K562 (cell line): Measurements from ENCODE around the gene MERTK. TPM values are rescaled to one million over a fixed set of nuclear protein-coding genes. Genes with fewer than 3 reads are reported as not detected.

Experiments
- BCOR ChIP-seq: fragments of 450-650 bp; IDR thresholded peaks from 2 replicates; pipeline ENCODE4 v1.6.1; 2016
- BRF1 ChIP-seq: IDR thresholded peaks from 3 replicates; pipeline ENCODE4 v1.6.1; 2011; ENCODE audit warnings: borderline replicate concordance, mild to moderate bottlenecking; ENCODE audit not compliant: insufficient read length; ENCODE audit errors: extremely low read depth
- CREBBP ChIP-seq: IDR thresholded peaks from one replicate; pipeline ENCODE4 v1.6.1; 2012; ENCODE audit warnings: low read depth, mild to moderate bottlenecking, control low read depth, inconsistent platforms, low read length
- GTF2A2 ChIP-seq: IDR thresholded peaks from 2 replicates; pipeline ENCODE4 v1.6.1; 2016; ENCODE audit warnings: mild to moderate bottlenecking, missing genetic modification characterization, missing compliant biosample characterization
- HDAC3 ChIP-seq: fragments of 450-650 bp; IDR thresholded peaks from 2 replicates; pipeline ENCODE4 v1.6.1; 2018; ENCODE audit warnings: borderline replicate concordance, mild to moderate bottlenecking, moderate library complexity; ENCODE audit not compliant: partially characterized antibody
- HLTF ChIP-seq: fragments of 450-650 bp; IDR thresholded peaks from 2 replicates; pipeline ENCODE4 v1.6.1; 2016
- KLF1 ChIP-seq: fragments of 450-650 bp; IDR thresholded peaks from 2 replicates; pipeline ENCODE4 v1.6.1; 2016; ENCODE audit warnings: missing genetic modification characterization, missing compliant biosample characterization
- LEF1 ChIP-seq: fragments of 450-650 bp; IDR thresholded peaks from 2 replicates; pipeline ENCODE4 v1.6.1; 2016; ENCODE audit warnings: mild to moderate bottlenecking
- MITF ChIP-seq: IDR thresholded peaks from 2 replicates; pipeline ENCODE4 v1.6.1; 2014; ENCODE audit warnings: antibody characterized with exemption
- NBN ChIP-seq: fragments of 450-650 bp; IDR thresholded peaks from 2 replicates; pipeline ENCODE4 v1.6.1; 2016; ENCODE audit warnings: low read depth, mild to moderate bottlenecking
- PML ChIP-seq: IDR thresholded peaks from 2 replicates; pipeline ENCODE4 v1.6.1; 2012; ENCODE audit warnings: low read length, inconsistent platforms
- POLR2AphosphoS5 ChIP-seq: IDR thresholded peaks from 2 replicates; pipeline ENCODE4 v1.6.1; 2011; ENCODE audit warnings: mild to moderate bottlenecking, low read depth, low read length, moderate library complexity; ENCODE audit not compliant: control insufficient read depth, insufficient read depth
- RFX5 ChIP-seq: IDR thresholded peaks from 2 replicates; pipeline ENCODE4 v1.6.1; 2011; ENCODE audit warnings: low read depth, mild to moderate bottlenecking, improper control_type of control experiment, low read length
- STAT5B ChIP-seq: fragments of 250-450 bp; sonication (Bioruptor Pico); IDR thresholded peaks from 2 replicates; pipeline ENCODE4 v1.8.0; 2021; ENCODE audit warnings: mild to moderate bottlenecking, inconsistent platforms
- XRCC4 ChIP-seq: IDR thresholded peaks from one replicate; pipeline ENCODE4 v1.6.1; 2011; ENCODE audit not compliant: insufficient read depth, insufficient read length; ENCODE audit errors: extremely low read depth
- ZBTB9 ChIP-seq: fragments of 450-650 bp; formaldehyde crosslinking; IDR thresholded peaks from 2 replicates; pipeline ENCODE4 v1.4.0; 2020; ENCODE audit warnings: mild to moderate bottlenecking, moderate library complexity
- ZNF354B ChIP-seq: fragments of 250-450 bp; sonication (Bioruptor Pico); IDR thresholded peaks from 2 replicates; pipeline ENCODE4 v1.4.0; 2020
- ZNF695 ChIP-seq: fragments of 450-650 bp; formaldehyde crosslinking; IDR thresholded peaks from 2 replicates; pipeline ENCODE4 v1.4.0; 2020; ENCODE audit warnings: mild to moderate bottlenecking, moderate library complexity
- polyA plus RNA-seq, 8 experiments: library from polyadenylated mRNA; depleted of rRNA in 4 of 8; stranded (reverse) in 5 of 8; unstranded in 3 of 8; fragments of >200 nt; fragmentation: Nextera tagmentation in 2 of 8; fragmentation: Illumina TruSeq in 1 of 8; extraction: Ambion mirVana in 2 of 8; extraction: Trizol in 1 of 8; gene quantifications; 2 replicates each; pipeline versions ENCODE4 v1.2.1 to v1.2.3, GENCODE V29; 2011 to 2014; ENCODE audit warnings: inconsistent platforms in 1 of 8, missing spikeins in 1 of 8
- total RNA-seq, 7 experiments: library from RNA; depleted of rRNA in 6 of 7; stranded (reverse); fragments of >200 nt in 6 of 7; fragmentation: Illumina TruSeq in 2 of 7; extraction: Trizol in 2 of 7; gene quantifications; 2 replicates each; pipeline versions ENCODE4 v1.2.1 to v1.2.3, GENCODE V29; 2011 to 2021; ENCODE audit warnings: low replicate concordance in 1 of 7
- TF ChIP-seq, protein P1 (sequence below): fragments of 250-450 bp; sonication (Bioruptor Pico); IDR thresholded peaks from 2 replicates; pipeline ENCODE4 v1.8.0; 2022; ENCODE audit warnings: moderate library complexity, mild to moderate bottlenecking, inconsistent platforms
- TF ChIP-seq, protein P2 (sequence below), 2 experiments: fragments of 150-350 bp in 1 of 2; IDR thresholded peaks; 2 replicates each; pipeline ENCODE4 v1.6.1; 2012 to 2016; ENCODE audit warnings: low read depth in 2 of 2, low read length in 2 of 2, mild to moderate bottlenecking in 1 of 2, moderate library complexity in 1 of 2

The MERTK gene
- total and polyA plus RNA-seq, 9 of the 15 experiments (the other 6 are each of a cell fraction or from before 2014, with no cell fraction given): 0.23 to 1.6 (median 0.74) TPM

- TF ChIP-seq MITF (0 out of 2 replicates have a peak, but pooled peaks have one; percentile 25), ZBTB9 (CRISPR knock-in tag) (peak; percentile 35; the same call in 1 of the 2 replicates), HDAC3 (peak; percentile 81), BRF1 (no peak), HLTF (peak; percentile 36; the same call in 1 of the 2 replicates), NBN (peak; percentile 95), STAT5B (no peak), CREBBP (no peak), LEF1 (peak; percentile 90), BCOR (peak; percentile 89), ZNF695 (CRISPR knock-in tag) (no peak), PML (peak; percentile 86), ZNF354B (CRISPR knock-in tag) (no peak), POLR2AphosphoS5 (peak; percentile 91), XRCC4 (no peak), GTF2A2 (tag) (no peak), KLF1 (peak; percentile 57; the same call in 1 of the 2 replicates), RFX5 (no peak)
- TF ChIP-seq, protein P1, sequence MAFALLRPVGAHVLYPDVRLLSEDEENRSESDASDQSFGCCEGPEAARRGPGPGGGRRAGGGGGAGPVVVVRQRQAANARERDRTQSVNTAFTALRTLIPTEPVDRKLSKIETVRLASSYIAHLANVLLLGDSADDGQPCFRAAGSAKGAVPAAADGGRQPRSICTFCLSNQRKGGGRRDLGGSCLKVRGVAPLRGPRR (CRISPR knock-in tag): no peak
- TF ChIP-seq, protein P2, sequence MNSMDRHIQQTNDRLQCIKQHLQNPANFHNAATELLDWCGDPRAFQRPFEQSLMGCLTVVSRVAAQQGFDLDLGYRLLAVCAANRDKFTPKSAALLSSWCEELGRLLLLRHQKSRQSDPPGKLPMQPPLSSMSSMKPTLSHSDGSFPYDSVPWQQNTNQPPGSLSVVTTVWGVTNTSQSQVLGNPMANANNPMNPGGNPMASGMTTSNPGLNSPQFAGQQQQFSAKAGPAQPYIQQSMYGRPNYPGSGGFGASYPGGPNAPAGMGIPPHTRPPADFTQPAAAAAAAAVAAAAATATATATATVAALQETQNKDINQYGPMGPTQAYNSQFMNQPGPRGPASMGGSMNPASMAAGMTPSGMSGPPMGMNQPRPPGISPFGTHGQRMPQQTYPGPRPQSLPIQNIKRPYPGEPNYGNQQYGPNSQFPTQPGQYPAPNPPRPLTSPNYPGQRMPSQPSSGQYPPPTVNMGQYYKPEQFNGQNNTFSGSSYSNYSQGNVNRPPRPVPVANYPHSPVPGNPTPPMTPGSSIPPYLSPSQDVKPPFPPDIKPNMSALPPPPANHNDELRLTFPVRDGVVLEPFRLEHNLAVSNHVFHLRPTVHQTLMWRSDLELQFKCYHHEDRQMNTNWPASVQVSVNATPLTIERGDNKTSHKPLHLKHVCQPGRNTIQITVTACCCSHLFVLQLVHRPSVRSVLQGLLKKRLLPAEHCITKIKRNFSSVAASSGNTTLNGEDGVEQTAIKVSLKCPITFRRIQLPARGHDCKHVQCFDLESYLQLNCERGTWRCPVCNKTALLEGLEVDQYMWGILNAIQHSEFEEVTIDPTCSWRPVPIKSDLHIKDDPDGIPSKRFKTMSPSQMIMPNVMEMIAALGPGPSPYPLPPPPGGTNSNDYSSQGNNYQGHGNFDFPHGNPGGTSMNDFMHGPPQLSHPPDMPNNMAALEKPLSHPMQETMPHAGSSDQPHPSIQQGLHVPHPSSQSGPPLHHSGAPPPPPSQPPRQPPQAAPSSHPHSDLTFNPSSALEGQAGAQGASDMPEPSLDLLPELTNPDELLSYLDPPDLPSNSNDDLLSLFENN (IDR thresholded peaks at IDR 0.05; ENCODE audit: low read depth in 2 of 2, low read length in 2 of 2): peak in 1 of 2 experiments; percentile 78; a peak in 2 of 4 replicates
Observed at GRCh38 chr2:112054847-112055729, 156.7 kb downstream of the MERTK start, which contains the start of gene TMEM87B (continued).
